A549 (cell line): ENCODE results near the gene SLC1A2. TPM values are rescaled to one million over a fixed set of nuclear protein-coding genes. Genes with fewer than 3 reads are reported as not detected.

Source experiments
- ATAC-seq, 2 experiments: fragments of 200-7000 bp in 1 of 2; fragments of >200 bp in 1 of 2; cut with Nextera tagmentation in 1 of 2; cut with Tn5 transposase in 1 of 2; 3 replicates each; pipeline versions ENCODE4 v1.8.0 to v1.9.1; 2018 to 2020; ENCODE audit warnings: mild to moderate bottlenecking in 1 of 2, moderate library complexity in 1 of 2
- CTCF ChIA-PET: fragments of 300-600 bp; sonication (Branson Sonifier 250); formaldehyde crosslinking; extraction: SDS; loops from one replicate; lab custom pipeline; 2021; ENCODE audit warnings: antibody characterized with exemption, inconsistent platforms; lab: Yijun Ruan, JAX
- POLR2A ChIA-PET: fragments of 350-600 bp; formaldehyde crosslinking; extraction: SDS; loops from one replicate; lab custom pipeline; 2021; ENCODE audit warnings: antibody characterized with exemption, inconsistent platforms; lab: Yijun Ruan, JAX
- DNase-seq, 2 experiments: peaks; one replicate each; pipeline versions ENCODE4 v3.0.0 to v3.0.0-alpha.2; 2011 to 2016; ENCODE audit warnings: low read depth in 1 of 2, low spot score in 1 of 2
- FAIRE-seq: peaks from 2 replicates; lab custom pipeline; 2011; peaks lifted over from hg19 to GRCh38; lab: Jason Lieb, UNC
- H3K27ac ChIP-seq, 2 experiments: fragments of >200 bp; sonication (Bioruptor Twin); formaldehyde crosslinking; 3 replicates each; pipeline ENCODE4 v1.5.1; 2016 to 2017
- H3K4me1 ChIP-seq: fragments of >200 bp; sonication (Bioruptor Twin); formaldehyde crosslinking; 3 replicates; pipeline ENCODE4 v1.6.1; 2016
- H3K4me2 ChIP-seq: fragments of >200 bp; sonication (Bioruptor Twin); formaldehyde crosslinking; 3 replicates; pipeline ENCODE4 v1.6.1; 2016
- H3K4me3 ChIP-seq: fragments of >200 bp; sonication (Bioruptor Twin); formaldehyde crosslinking; 3 replicates; pipeline ENCODE4 v1.5.1; 2016
- H3K9me3 ChIP-seq: fragments of >200 bp; sonication (Bioruptor Twin); formaldehyde crosslinking; 3 replicates; pipeline ENCODE4 v1.6.1; 2016
- ATOH8 ChIP-seq: fragments of 250-450 bp; sonication (Bioruptor Pico); IDR thresholded peaks from 2 replicates; pipeline ENCODE4 v1.5.0; 2020; ENCODE audit warnings: low read depth, mild to moderate bottlenecking, moderate library complexity
- CBX2 ChIP-seq: fragments of 200-600 bp; sonication (generic); IDR thresholded peaks from 2 replicates; pipeline ENCODE4 v1.6.1; 2016; ENCODE audit warnings: low read depth, mild to moderate bottlenecking, borderline replicate concordance
- CBX8 ChIP-seq: fragments of 200-600 bp; sonication (generic); IDR thresholded peaks from 2 replicates; pipeline ENCODE4 v1.6.1; 2016
- CHD4 ChIP-seq: fragments of 200-600 bp; sonication (generic); IDR thresholded peaks from 2 replicates; pipeline ENCODE4 v1.6.1; 2016; ENCODE audit warnings: antibody characterized with exemption, mild to moderate bottlenecking, borderline replicate concordance
- E2F6 ChIP-seq: IDR thresholded peaks from 2 replicates; pipeline ENCODE4 v1.6.1; 2012; ENCODE audit warnings: low read depth, borderline replicate concordance
- EHMT2 ChIP-seq: fragments of 200-600 bp; sonication (generic); IDR thresholded peaks from 2 replicates; pipeline ENCODE4 v1.6.1; 2016; ENCODE audit warnings: antibody characterized with exemption, low read depth, mild to moderate bottlenecking, moderate library complexity
- ELK1 ChIP-seq: fragments of 150-350 bp; IDR thresholded peaks from 2 replicates; pipeline ENCODE4 v1.6.1; 2014; ENCODE audit warnings: low read depth, mild to moderate bottlenecking, low read length
- EP300 ChIP-seq, 2 experiments: fragments of >200 bp; sonication (Bioruptor Twin); formaldehyde crosslinking; IDR thresholded peaks; 2 replicates in 1 of 2; 3 replicates in 1 of 2; pipeline ENCODE4 v1.6.1; 2016 to 2017
- FOSB ChIP-seq: fragments of 250-450 bp; sonication (Bioruptor Pico); IDR thresholded peaks from 2 replicates; pipeline ENCODE4 v1.5.0; 2020; ENCODE audit warnings: mild to moderate bottlenecking, moderate library complexity
- FOSL2 ChIP-seq, 2 experiments: fragments of 450-650 bp in 1 of 2; fragments of >200 bp in 1 of 2; sonication (Bioruptor Twin) in 1 of 2; formaldehyde crosslinking; IDR thresholded peaks; 2 replicates each; pipeline versions ENCODE4 v1.5.0 to v1.6.1; 2016 to 2020; ENCODE audit warnings: mild to moderate bottlenecking in 1 of 2, moderate library complexity in 1 of 2
- GATA3 ChIP-seq: IDR thresholded peaks from 2 replicates; pipeline ENCODE4 v1.6.1; 2012; ENCODE audit warnings: borderline replicate concordance
- HOXB13 ChIP-seq: fragments of 250-450 bp; sonication (Bioruptor Pico); IDR thresholded peaks from 2 replicates; pipeline ENCODE4 v1.5.0; 2020; ENCODE audit warnings: low read depth, mild to moderate bottlenecking, moderate library complexity
- JUNB ChIP-seq: fragments of >200 bp; sonication (Bioruptor Twin); formaldehyde crosslinking; IDR thresholded peaks from 2 replicates; pipeline ENCODE4 v1.6.1; 2016
- KDM1A ChIP-seq: fragments of 200-600 bp; sonication (generic); IDR thresholded peaks from 2 replicates; pipeline ENCODE4 v1.6.1; 2016; ENCODE audit warnings: low read depth, mild to moderate bottlenecking
- KDM5A ChIP-seq: fragments of 200-600 bp; sonication (generic); IDR thresholded peaks from 2 replicates; pipeline ENCODE4 v1.6.1; 2016; ENCODE audit warnings: antibody characterized with exemption, mild to moderate bottlenecking
- MAFK ChIP-seq: fragments of 450-650 bp; IDR thresholded peaks from 2 replicates; pipeline ENCODE4 v1.6.1; 2014; ENCODE audit not compliant: partially characterized antibody
- NFE2L2 ChIP-seq: fragments of 150-350 bp; conservative IDR thresholded peaks from 2 replicates; pipeline ENCODE4 v1.6.1; 2014; ENCODE audit warnings: low read length
- NPAS2 ChIP-seq: fragments of 250-450 bp; sonication (Bioruptor Pico); IDR thresholded peaks from 2 replicates; pipeline ENCODE4 v1.8.0; 2022; ENCODE audit warnings: mild to moderate bottlenecking, moderate library complexity, borderline replicate concordance
- NR3C1 ChIP-seq: fragments of >200 bp; sonication (Bioruptor Twin); formaldehyde crosslinking; IDR thresholded peaks from 3 replicates; pipeline ENCODE4 v1.6.1; 2017
- PBX3 ChIP-seq: IDR thresholded peaks from 2 replicates; pipeline ENCODE4 v1.6.1; 2012
- PHF8 ChIP-seq: fragments of 200-600 bp; sonication (generic); IDR thresholded peaks from 2 replicates; pipeline ENCODE4 v1.6.1; 2016; ENCODE audit warnings: low read depth, mild to moderate bottlenecking, antibody characterized with exemption, moderate library complexity, borderline replicate concordance
- POLR2A ChIP-seq: IDR thresholded peaks from 2 replicates; pipeline ENCODE4 v1.6.1; 2012; ENCODE audit warnings: mild to moderate bottlenecking, low read length
- POLR2AphosphoS2 ChIP-seq: conservative IDR thresholded peaks from 2 replicates; pipeline ENCODE4 v1.6.1; 2012; ENCODE audit warnings: low read length, improper control_type of control experiment, inconsistent platforms
- RAD21 ChIP-seq, 2 experiments: fragments of >200 bp in 1 of 2; sonication (Bioruptor Twin) in 1 of 2; formaldehyde crosslinking in 1 of 2; IDR thresholded peaks in 1 of 2; conservative IDR thresholded peaks in 1 of 2; 2 replicates in 1 of 2; 3 replicates in 1 of 2; pipeline ENCODE4 v1.6.1; 2012 to 2018; ENCODE audit warnings: inconsistent platforms in 1 of 2
- RCOR1 ChIP-seq: fragments of 150-350 bp; IDR thresholded peaks from 2 replicates; pipeline ENCODE4 v1.6.1; 2014; ENCODE audit warnings: antibody characterized with exemption, low read length, low read depth
- RFX5 ChIP-seq: fragments of 450-650 bp; IDR thresholded peaks from 2 replicates; pipeline ENCODE4 v1.7.1; 2014; ENCODE audit warnings: antibody characterized with exemption, mild to moderate bottlenecking, moderate library complexity
- SMC3 ChIP-seq: fragments of >200 bp; sonication (Bioruptor Twin); formaldehyde crosslinking; IDR thresholded peaks from 3 replicates; pipeline ENCODE4 v1.6.1; 2018; ENCODE audit warnings: inconsistent platforms
- ZFP36 ChIP-seq: fragments of 450-650 bp; IDR thresholded peaks from 2 replicates; pipeline ENCODE4 v1.6.1; 2014; ENCODE audit warnings: borderline replicate concordance; ENCODE audit not compliant: partially characterized antibody
- ZSCAN20 ChIP-seq: fragments of 250-450 bp; sonication (Bioruptor Pico); IDR thresholded peaks from 2 replicates; pipeline ENCODE4 v1.8.0; 2022; ENCODE audit warnings: mild to moderate bottlenecking, moderate library complexity
- WGBS: methylation state at CpG from one replicate; pipeline ENCODE4 v1.1.6; 2017; ENCODE audit errors: missing lambda C conversion rate; 5-methylcytosine and 5-hydroxymethylcytosine counted together
- polyA plus RNA-seq, 4 experiments: library from polyadenylated mRNA; depleted of rRNA in 3 of 4; stranded (reverse); fragments of >200 nt; fragmentation: RNase III in 1 of 4; extraction: RNeasy Plus Mini Kit Qiagen cat#74134 plus additional on column Dnase treatment in 1 of 4; gene quantifications; 2 replicates in 3 of 4; 3 replicates in 1 of 4; pipeline ENCODE4 v1.2.3, GENCODE V29; 2011 to 2017

SLC1A2 gene
- polyA plus RNA-seq, 2 of the 4 experiments (the other 2 are of a cell fraction) = 0.01 to 0.14 TPM

- ATAC-seq = no peak
- POLR2A ChIA-PET = no interaction called here
- TF ChIP-seq NPAS2 (CRISPR knock-in tag) (no peak), SMC3 (no peak), ATOH8 (CRISPR knock-in tag) (no peak), PBX3 (no peak), CBX2 (no peak), RCOR1 (no peak), ZFP36 (no peak), FOSB (no peak), CBX8 (no peak), JUNB (no peak), POLR2AphosphoS2 (no peak), NR3C1 (no peak), RAD21 (conservative IDR thresholded peaks at IDR 0.05 in 1 of 2, IDR thresholded peaks at IDR 0.05 in 1 of 2) (no peak), MAFK (no peak), E2F6 (no peak), FOSL2 (IDR thresholded peaks at IDR 0.05) (no peak), FOSL2 (CRISPR knock-in tag; IDR thresholded peaks at IDR 0.05) (no peak), HOXB13 (CRISPR knock-in tag) (no peak)
- TF ChIP-seq, all 56 proteins: peak for 0
- Histone ChIP-seq H3K4me3 (no peak overlapping the region), H3K9me3 (0 out of 3 replicates have a peak, but pooled peaks cover 4% of the 10 kb centered on the region), H3K4me1 (peaks cover 20% of the 10 kb centered on the region), H3K4me2 (no peak overlapping the region), H3K27ac (no peak overlapping the region)
- FAIRE-seq (no peak), DNase-seq (no peak)
- 63% methylated on average over 5 of the region's 5 CpGs for WGBS
- CTCF ChIA-PET = interaction anchor here (1.4 to 1.5 kb wide), 3 partner anchors 10 to 146 kb away, joined by 3 to 4 read pairs (median 3); no protein-coding TSS in a partner anchor
These were observed 35.4 kb downstream of the SLC1A2 start for GRCh38 chr11:35383953-35384352.

GRCh38 chr11:35381709-35382322 lies 37.5 kb downstream of the SLC1A2 start:
- ATAC-seq = no peak
- DNase-seq = no peak
- 57% methylated on average over 4 of the region's 4 CpGs for WGBS
- POLR2A ChIA-PET = no interaction called here
- TF ChIP-seq NPAS2 (CRISPR knock-in tag) = no peak
- no peak for TF ChIP-seq EHMT2
- no peak for TF ChIP-seq GATA3
- TF ChIP-seq POLR2A = no peak
- CTCF ChIA-PET = interaction anchor here (0.6 to 1.8 kb wide), 3 partner anchors 10 to 455 kb away, joined by 3 to 5 read pairs (median 4); no protein-coding TSS in a partner anchor
- no peak overlapping the region for H3K4me3 ChIP-seq
- H3K4me1 ChIP-seq = peaks cover 5% of the 10 kb centered on the region; the same call in 1 of the 3 replicates
- no peak overlapping the region for H3K27ac ChIP-seq
- no peak for FAIRE-seq
- H3K4me2 ChIP-seq = no peak overlapping the region
- 0 out of 3 replicates have a peak, but pooled peaks cover 4% of the 10 kb centered on the region for H3K9me3 ChIP-seq

GRCh38 chr11:35380603-35381002 lies 38.8 kb downstream of the SLC1A2 start:
- Histone ChIP-seq H3K4me2 (no peak overlapping the region), H3K4me3 (no peak overlapping the region), H3K9me3 (0 out of 3 replicates have a peak, but pooled peaks cover 4% of the 10 kb centered on the region), H3K4me1 (0 out of 3 replicates have a peak, but pooled peaks cover 3% of the 10 kb centered on the region), H3K27ac (no peak overlapping the region)
- DNase-seq = no peak
- ChIA-PET POLR2A (no interaction called here), CTCF (interaction anchor here (1.4 to 1.6 kb wide), 2 partner anchors 9 to 12 kb away, joined by 3 read pairs; no protein-coding TSS in a partner anchor)
- no peak for FAIRE-seq
- ATAC-seq = no peak
- WGBS = 63% methylated on average over 5 of the region's 5 CpGs
- TF ChIP-seq ELK1 = no peak
- TF ChIP-seq CHD4 = no peak
- TF ChIP-seq KDM5A = no peak
- TF ChIP-seq ZSCAN20 (CRISPR knock-in tag) = no peak
- no peak for TF ChIP-seq RFX5
- TF ChIP-seq MAFK = no peak
- TF ChIP-seq KDM1A = no peak
- no peak for TF ChIP-seq NFE2L2
- no peak for TF ChIP-seq PBX3
- no peak for TF ChIP-seq EP300 (IDR thresholded peaks at IDR 0.05)
- TF ChIP-seq E2F6 = no peak
- TF ChIP-seq RAD21 (conservative IDR thresholded peaks at IDR 0.05 in 1 of 2, IDR thresholded peaks at IDR 0.05 in 1 of 2) = no peak
- no peak for TF ChIP-seq PHF8
